GM12801 (cell line): Measurements from ENCODE around the gene PPP3R1.

Source experiments
- TF ChIP-seq, protein P1 (sequence below): IDR thresholded peaks from one replicate; pipeline ENCODE4 v1.5.1; 2011; ENCODE audit warnings: control low read depth; ENCODE audit not compliant: insufficient read length; ENCODE audit errors: extremely low read depth

The PPP3R1 gene

DNA sequence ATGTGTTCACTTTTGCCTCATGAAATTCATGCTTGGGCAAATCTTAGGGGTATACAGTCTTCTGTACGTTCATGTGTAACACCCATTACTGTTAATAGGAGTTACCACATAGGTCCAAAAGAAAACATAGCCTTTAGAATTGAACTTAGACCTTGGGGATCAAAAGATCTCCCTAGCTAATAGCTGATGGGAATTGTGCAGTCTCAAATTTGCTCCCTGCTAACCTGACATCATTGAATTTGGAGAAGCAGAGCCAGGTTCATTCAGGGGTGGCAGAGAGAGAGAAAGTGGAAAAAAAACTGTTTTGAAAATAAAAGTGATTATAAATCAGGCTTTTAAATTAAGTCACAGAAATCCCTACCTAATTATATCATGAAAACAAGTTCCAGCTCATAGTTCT is 28.0 kb upstream of the PPP3R1 start:
- TF ChIP-seq, protein P1, sequence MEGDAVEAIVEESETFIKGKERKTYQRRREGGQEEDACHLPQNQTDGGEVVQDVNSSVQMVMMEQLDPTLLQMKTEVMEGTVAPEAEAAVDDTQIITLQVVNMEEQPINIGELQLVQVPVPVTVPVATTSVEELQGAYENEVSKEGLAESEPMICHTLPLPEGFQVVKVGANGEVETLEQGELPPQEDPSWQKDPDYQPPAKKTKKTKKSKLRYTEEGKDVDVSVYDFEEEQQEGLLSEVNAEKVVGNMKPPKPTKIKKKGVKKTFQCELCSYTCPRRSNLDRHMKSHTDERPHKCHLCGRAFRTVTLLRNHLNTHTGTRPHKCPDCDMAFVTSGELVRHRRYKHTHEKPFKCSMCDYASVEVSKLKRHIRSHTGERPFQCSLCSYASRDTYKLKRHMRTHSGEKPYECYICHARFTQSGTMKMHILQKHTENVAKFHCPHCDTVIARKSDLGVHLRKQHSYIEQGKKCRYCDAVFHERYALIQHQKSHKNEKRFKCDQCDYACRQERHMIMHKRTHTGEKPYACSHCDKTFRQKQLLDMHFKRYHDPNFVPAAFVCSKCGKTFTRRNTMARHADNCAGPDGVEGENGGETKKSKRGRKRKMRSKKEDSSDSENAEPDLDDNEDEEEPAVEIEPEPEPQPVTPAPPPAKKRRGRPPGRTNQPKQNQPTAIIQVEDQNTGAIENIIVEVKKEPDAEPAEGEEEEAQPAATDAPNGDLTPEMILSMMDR = no peak

DNA sequence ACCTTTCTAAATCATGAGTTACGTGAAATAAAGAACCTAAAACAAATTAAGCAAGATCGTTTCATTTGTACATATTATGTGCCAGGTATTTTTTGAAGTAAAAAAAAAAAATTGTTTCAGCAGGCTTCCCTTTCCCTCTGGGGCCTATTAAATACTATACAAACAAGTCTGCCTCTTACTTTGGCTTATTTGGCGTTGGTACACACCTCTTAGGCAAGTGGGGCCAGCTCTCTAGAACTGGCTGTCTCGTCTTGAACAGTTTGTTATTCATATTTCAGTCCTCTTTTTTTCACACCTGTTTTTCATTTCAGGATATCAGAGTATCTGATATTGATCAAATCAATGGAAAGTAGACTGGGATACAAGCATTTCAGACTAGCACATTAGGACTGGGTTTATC is 27.4 kb upstream of the PPP3R1 start:
- TF ChIP-seq, protein P1 = no peak

DNA sequence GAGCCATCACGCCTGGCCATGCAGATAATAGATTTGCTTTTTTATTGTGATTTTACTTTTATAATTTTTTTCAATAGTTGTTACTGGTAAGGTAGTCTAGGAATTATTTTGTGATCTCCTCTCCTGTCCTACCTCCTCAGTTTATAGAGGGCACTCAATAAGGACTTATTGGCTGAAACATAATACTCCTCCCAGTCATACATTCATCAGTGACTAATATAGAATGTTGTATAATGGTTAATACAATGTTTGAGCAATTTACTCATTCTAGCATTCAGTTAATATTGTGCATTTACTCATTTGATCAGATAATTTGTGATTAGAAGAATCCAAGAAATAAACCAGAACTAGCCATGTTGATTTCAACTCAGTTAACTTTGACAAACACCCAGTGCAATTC is 25.8 kb upstream of the PPP3R1 start:
- TF ChIP-seq, protein P1 = no peak

DNA sequence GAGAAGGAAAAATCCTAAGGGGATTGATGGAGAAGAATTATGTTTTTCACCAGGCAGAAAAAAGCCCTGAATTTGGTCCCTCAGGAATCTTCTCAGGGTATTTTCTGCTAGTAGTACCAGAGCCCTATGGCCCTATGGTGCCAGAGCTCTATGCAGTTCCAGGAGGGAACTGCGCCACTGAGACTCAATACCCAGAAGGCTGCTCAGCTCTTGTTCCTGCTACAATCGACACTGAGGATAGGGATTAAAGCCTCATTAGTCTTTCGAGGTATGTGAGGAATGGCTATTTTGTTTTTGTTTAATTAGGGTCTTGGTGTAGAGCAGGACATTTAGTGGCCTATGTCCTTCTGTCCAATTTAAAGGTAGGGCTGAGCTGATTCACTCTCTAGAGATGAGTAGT is 21.7 kb upstream of the PPP3R1 start:
- TF ChIP-seq, protein P1 = no peak

DNA sequence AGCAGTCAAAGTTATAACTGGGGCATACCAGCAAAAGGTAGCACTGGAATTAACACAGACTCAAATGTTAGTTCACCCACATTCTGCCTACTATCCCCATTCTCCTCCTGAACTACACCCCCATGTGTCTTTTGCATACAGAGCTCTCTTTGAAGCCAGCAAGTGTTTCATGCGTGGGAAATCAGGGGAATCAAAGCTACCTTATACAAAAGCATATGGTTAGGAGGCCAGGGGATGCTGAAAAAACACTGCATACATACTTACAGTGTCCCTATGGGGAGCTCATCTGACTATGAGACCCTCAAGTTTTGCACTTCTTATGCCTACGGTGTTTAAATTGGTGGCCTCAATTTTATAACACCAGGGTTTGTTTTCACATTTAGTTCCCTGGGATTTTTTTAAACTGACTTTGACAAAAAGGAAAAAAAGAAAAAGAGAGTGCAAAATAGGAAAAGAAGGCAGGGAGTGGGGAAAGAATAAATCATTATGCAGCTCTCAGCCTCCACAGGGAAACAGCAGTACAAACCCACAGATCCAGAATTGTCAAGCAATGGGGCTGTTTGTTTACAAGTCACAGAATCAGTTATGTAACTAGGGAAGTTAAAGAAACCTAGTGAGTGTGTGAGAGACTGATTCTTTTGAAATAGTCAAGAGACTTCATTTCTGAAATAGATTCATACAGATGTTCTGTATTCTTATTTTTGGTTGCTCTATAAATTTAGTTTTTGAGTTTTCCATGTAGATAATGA is 20.1 kb upstream of the PPP3R1 start:
- TF ChIP-seq, protein P1 = no peak

DNA sequence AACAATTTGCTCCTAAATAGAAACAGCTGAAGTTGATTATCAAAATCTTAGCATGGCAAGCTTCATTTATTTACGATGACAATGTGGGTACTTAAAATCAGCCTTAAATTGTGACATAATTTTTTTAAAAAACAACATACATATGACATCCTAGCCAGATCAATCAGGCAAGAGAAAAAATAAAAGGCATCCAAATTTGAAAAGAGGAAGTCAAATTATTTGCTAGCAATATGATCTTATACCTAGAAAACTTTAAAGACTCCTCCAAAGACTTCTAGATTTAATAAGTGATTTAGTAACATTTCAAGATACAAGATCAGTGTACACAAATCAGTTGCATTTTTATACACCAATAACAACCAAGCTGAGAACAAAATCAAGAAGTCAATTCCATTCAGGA is 14.3 kb upstream of the PPP3R1 start:
- TF ChIP-seq, protein P1 = no peak

DNA sequence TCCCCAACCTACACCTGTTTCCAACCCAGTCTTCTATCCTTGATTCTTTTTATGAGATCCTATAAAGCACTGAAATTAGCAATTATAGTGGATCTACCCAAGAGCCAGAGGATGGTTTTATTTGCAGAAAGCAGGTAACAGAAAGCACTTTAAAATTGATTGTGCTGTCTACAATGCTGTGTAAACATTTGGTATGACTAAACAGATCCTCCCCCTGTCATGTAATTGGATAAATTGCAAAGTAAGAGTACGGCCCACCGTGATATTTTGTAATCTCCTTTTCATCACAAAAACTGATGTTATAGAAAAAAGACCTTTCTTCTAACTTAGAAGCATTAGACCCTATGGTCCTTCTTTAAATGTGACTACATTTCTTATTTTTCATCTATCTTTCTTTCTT is 11.3 kb upstream of the PPP3R1 start:
- TF ChIP-seq, protein P1 = no peak
